Right forelimb (tissue), 1 donor: ENCODE data around the gene ZNF285.
"Not testable (repeated sequence)": the region's sequence is repeated elsewhere in the genome, so short reads cannot be mapped to it uniquely, and the experiment has no call there.

Source experiments
- DNase-seq: peaks from one replicate; pipeline ENCODE4 v3.0.0-alpha.2; 2018

The ZNF285 gene

GRCh38 chr19:44401139-44402115 lies at the start of gene ZNF285:
TSS of gene ZNF285 (minus strand) at chr19:44401608. CDS start at chr19:44397213, 4,395 bp downstream.
- peak; percentile 95 for DNase-seq

DNA sequence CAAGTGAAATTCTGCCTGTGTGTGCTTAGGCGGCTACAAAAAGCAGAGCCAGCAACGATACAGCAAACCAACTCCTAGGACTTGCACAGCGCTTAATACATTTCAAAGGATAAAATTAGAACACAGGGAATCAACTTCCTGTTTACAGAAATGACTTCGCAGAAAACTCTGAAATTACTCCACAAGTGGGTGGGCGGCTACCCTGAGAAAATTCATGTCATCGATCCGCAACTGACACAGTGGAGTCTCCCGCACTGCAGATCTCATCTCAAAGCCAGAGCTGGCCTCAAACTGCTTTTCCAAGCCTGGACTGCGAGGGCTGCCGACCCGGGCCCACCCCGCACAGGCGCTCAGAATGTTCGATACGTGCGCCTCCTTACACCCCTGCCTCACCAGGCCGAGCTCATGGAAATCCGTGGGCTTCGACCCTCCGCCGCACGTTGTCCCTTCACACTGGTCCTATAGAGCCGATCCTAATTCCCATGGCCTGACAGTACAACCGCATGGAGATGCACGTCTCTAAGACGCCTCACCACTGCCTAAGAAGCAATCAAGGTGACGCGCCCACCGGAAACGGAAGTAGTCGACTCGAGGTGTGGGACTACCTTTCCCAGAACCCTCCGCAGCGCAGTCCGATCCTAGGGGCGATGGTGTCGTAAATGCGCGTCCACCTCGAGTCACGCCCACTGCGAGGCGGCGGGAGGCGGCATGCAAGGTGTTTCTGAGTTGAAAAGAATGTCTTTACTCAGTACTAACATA lies 46.7 kb upstream of the ZNF285 start, which contains the start of gene ZNF229:
Gene ZNF229 (minus strand): TSS at position 557 of the 759 bp plus-strand sequence. CDS start 5,625 bp downstream, outside the sequence.
- peak; percentile 88 for DNase-seq

- DNase-seq, result no peak
These were observed 37.0 kb upstream of the ZNF285 start for GRCh38 chr19:44438441-44438840.

GRCh38 chr19:44435441-44435840 lies 34.0 kb upstream of the ZNF285 start:
- DNase-seq, result no peak

DNA sequence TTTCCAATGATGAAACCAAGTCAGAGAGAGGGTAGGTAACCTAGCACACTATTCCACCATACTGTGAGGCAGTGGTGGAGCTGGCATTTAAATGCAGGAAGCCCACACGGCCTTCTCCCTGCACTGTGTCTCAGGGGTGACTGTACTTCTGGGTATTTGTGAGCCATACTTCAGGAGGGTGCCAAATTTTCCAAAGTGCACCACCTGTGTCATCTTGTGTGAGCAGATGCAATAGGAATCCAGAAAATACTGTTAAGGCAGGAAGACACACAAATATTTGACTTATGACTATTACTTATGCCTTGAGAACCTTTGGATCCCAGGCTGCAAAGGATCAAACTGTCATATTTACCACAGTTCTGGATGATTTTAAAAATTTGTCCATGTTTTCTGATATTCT lies 29.5 kb upstream of the ZNF285 start:
- no peak for DNase-seq

DNA sequence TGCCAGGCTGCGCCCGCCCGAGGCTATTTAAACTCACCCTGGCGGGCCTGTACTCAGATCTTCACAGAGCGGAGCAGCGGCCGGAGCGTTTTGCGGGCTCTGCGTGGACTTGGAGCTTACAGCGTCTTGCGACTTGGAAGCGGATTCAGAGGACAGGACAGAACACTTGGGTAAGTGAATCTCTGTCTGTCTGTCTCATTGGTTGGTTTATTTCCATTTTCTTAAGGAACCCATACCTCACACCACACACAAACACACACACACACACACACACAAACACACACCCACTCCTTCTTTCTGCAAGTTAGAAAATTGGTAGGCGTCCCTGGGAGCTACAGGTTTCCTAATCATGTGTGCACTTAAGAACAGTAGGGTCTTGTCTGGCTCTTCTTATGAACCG lies 14.1 kb upstream of the ZNF285 start:
- DNase-seq, result not testable (repeated sequence)

DNA sequence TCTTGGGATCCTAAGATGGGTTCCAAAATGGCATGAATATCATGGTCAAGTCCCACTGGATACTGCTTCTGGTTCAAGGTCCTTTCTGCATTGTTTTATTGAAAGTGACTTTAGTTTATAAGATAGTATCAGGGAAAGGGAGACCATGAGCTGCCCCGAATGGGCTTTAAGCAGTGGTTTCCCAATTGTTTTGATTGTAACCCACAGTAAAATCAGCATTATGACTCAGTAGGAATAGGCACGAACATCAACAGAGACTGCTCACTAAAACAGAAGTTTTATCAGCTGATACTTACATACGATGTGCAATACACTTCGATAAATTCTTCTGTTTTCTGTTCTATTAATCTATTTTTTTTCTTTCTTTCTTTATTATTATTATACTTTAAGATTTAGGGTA lies 12.1 kb downstream of the ZNF285 start:
- not testable (repeated sequence) for DNase-seq

- DNase-seq, result no peak
These were observed 26.6 kb downstream of the ZNF285 start for GRCh38 chr19:44374789-44375188.

DNA sequence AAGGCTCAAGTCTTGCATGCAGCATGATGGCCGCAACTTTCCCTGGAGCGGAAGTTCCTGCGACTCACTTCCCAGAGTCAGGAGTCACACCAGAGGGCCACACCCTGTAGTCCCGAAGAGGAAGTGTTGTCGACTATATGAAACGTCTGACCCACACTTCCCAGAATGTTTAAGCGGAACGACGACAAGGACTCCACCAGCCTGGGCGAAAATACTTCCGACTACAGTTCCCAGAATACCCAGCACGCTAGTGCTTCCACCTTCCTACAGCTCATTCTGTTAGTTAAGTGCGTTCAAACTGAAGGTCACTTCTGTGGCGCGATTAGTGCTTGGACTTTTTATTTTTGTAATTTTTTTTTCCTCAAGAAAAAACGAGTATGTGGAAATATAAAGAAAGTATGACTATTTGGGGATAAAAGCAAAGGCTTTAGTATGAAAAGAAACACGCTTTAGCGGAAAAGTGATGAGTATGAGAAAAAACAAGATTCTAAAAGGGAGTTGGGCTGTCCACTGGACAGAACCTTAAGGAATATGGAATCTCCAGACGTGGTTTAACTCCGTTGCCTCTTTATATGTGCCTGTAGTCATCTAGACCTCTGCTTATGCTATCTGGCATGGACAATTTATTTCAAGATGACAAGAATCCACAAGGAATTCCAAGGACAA lies 29.5 kb downstream of the ZNF285 start:
- no peak for DNase-seq

DNA sequence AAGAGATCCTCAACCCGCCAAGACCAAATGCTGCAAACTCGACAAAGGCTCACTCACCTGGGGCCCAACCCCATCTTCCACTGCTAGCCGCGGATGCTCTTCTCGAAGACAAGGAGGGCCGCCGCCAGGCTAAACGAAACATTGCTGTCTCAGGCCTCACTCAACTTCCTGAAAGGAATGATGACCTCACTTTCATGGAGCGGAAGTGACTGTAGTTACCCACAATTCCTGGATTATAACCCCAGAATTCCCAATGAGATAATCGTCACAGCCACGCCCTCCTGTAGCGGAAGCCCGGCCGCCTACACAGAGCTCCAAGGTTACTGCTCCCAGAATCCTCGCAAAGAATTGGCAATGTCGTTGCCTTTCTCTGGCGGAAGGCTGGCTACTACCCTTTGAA lies 34.4 kb downstream of the ZNF285 start:
- DNase-seq, result no peak

GRCh38 chr19:44356383-44357111 lies 44.9 kb downstream of the ZNF285 start, which contains the start of gene ZNF112:
TSS of gene ZNF112 (minus strand) at chr19:44356680. CDS start at chr19:44340539, 16,141 bp downstream.
- DNase-seq, result peak; percentile 85

DNA sequence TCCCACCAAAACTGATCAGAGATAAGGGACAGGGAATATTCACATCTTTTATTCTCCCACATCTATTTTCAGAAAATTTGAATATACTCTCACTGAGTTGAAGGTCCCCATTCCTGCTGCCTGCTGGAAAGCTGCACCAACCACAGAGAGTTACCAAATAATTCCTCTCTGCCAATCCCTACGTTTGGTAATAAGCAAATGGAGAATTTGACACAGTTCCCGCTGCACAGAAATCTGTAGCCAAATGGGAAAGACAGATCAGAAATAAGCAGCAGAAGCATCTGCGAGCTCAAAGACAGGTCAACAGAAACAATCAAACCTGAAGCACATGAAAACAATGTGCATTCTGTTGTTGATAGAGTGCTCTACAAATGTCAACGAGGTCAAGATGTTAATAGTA lies 54.9 kb downstream of the ZNF285 start:
- no peak for DNase-seq

GRCh38 chr19:44345959-44346358 lies 55.4 kb downstream of the ZNF285 start:
- DNase-seq, result no peak

GRCh38 chr19:44344255-44344654 lies 57.2 kb downstream of the ZNF285 start:
- no peak for DNase-seq

DNA sequence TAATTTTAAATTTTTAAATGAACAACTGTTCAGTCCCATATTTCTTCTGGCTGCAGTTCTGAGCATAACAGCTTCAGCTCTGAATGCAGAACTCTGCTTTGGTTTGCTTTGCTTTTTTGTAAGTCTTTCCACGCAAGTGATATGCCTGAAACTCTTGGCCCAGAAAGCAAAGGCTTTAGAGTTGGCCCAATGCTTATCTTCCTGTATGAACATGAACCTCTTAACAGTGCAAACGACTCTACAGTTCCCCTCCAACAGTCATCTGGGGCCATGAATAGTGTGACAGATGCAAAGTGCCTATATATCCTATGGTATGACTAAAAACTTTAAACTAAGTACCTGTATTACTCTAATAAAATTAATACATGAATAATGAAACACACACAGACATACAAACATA lies 59.6 kb downstream of the ZNF285 start:
- no peak for DNase-seq

GRCh38 chr19:44334639-44335038 lies 66.8 kb downstream of the ZNF285 start:
- not testable (repeated sequence) for DNase-seq
